Right renal cortex interstitium (tissue), 3 donors: ENCODE measurements around the gene LAMA3. TPM values are rescaled to one million over a fixed set of nuclear protein-coding genes. Genes with fewer than 3 reads are reported as not detected.

ENCODE experiments used
- DNase-seq, 3 donors: peaks; one replicate each; pipeline ENCODE4 v3.0.0-alpha.2; 2013; ENCODE audit warnings: low read depth in 3 of 3, low spot score in 2 of 3
- polyA plus RNA-seq, 3 donors: library from polyadenylated mRNA; unstranded; fragments of 120-200 nt; gene quantifications; one replicate each; pipeline ENCODE4 v1.2.1, GENCODE V29; 2013; ENCODE audit not compliant: insufficient read length in 3 of 3

The LAMA3 gene
- polyA plus RNA-seq, 3 donors = 1.6 to 2.6 (median 1.8) TPM

- no peak for DNase-seq
Measured at GRCh38 chr18:23758281-23758680, 69.0 kb downstream of the LAMA3 start.

- DNase-seq = no peak
Measured at GRCh38 chr18:23761941-23762340, 72.7 kb downstream of the LAMA3 start.

- no peak for DNase-seq
Measured at GRCh38 chr18:23763343-23763742, 74.1 kb downstream of the LAMA3 start.

GRCh38 chr18:23765931-23766330 lies 76.7 kb downstream of the LAMA3 start:
- no peak for DNase-seq

GRCh38 chr18:23772327-23773024 lies 83.2 kb downstream of the LAMA3 start:
- DNase-seq = no peak

GRCh38 chr18:23776306-23776705 lies 87.1 kb downstream of the LAMA3 start:
- no peak for DNase-seq

- DNase-seq = no peak
Measured at GRCh38 chr18:23778828-23779227, 89.6 kb downstream of the LAMA3 start.

- no peak for DNase-seq
Measured at GRCh38 chr18:23779696-23780303, 90.5 kb downstream of the LAMA3 start.

- DNase-seq = no peak
Measured at GRCh38 chr18:23784832-23785245, 95.6 kb downstream of the LAMA3 start.

GRCh38 chr18:23793051-23793450 lies 103.8 kb downstream of the LAMA3 start:
- DNase-seq = no peak

- DNase-seq = no peak
Measured at GRCh38 chr18:23793985-23794867, 105.0 kb downstream of the LAMA3 start.

GRCh38 chr18:23798249-23798648 lies 109.0 kb downstream of the LAMA3 start:
- no peak for DNase-seq

GRCh38 chr18:23798824-23799223 lies 109.6 kb downstream of the LAMA3 start:
- no peak for DNase-seq

- no peak for DNase-seq
Measured at GRCh38 chr18:23799540-23799939, 110.3 kb downstream of the LAMA3 start.

- no peak for DNase-seq
Measured at GRCh38 chr18:23800902-23801301, 111.6 kb downstream of the LAMA3 start.

- DNase-seq = no peak
Measured at GRCh38 chr18:23802817-23803216, 113.6 kb downstream of the LAMA3 start.

GRCh38 chr18:23803755-23804154 lies 114.5 kb downstream of the LAMA3 start:
- no peak for DNase-seq

- DNase-seq = no peak
Measured at GRCh38 chr18:23805898-23806297, 116.6 kb downstream of the LAMA3 start.

- DNase-seq = no peak
Measured at GRCh38 chr18:23809415-23809814, 120.2 kb downstream of the LAMA3 start.

GRCh38 chr18:23810396-23810795 lies 121.1 kb downstream of the LAMA3 start:
- no peak for DNase-seq

- DNase-seq = no peak
Measured at GRCh38 chr18:23811176-23811575, 121.9 kb downstream of the LAMA3 start.
